ENCODE results near the gene PAMR1. TPM values are rescaled to one million over a fixed set of nuclear protein-coding genes. Genes with fewer than 3 reads are reported as not detected.

The PAMR1 gene
- total and polyA plus RNA-seq, 10 of the 15 experiments (the other 5 are each of a cell fraction or from before 2014, with no cell fraction given), result 0.04 TPM; not detected in 9

DNA sequence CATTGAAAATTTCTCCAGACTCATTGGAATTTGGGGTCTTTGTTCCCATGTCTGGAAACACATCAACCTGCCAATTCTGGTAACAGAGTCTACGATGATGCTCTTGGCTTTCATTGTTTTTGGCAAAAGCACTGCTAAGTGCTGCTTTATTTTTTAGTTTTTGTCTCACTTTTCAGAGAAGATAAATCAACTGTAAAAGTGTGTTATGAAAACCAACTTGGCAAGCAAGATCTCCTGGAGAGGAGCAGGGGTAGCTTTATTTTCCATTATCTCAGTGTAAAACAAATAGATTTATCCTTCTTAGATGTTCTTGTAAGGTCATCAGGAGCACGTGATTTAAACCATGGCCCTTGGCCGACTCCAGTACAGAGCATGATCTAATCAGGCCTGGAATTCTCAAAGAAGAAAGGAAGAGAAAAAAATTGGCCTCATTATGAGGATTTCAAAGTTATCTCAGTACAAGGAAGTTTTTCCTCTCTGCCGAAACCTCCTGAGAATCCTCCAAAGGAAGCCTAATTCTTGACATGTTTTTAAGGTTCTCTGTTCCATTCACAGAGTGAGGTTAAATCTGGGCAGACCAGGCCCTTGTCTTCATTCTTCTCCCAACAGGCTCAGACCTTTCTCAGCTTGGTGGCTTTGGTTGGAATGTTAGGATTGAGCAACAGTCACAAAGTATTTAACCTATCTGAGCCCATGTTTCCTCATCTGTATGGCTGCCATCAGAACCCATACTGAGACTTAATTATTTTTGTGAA, 16.4 kb upstream of the PAMR1 start:
- peaks cover 0 to 4% of the 10 kb centered on the region in 2 experiments; a peak in 3 of 4 replicates for H3K27me3 ChIP-seq (replicated peaks in 1 of 2; ENCODE audit: control insufficient read depth in 2 of 2, insufficient read depth in 2 of 2, low read length in 1 of 2)
- intact Hi-C loops (cut with micrococcal nuclease; ENCODE audit: unreplicated experiment), result no loop called here
- H4K20me1 ChIP-seq (ENCODE audit: control insufficient read depth, insufficient read depth), result no peaks in the 10 kb centered on the region
- H3K9ac ChIP-seq (ENCODE audit: control insufficient read depth, insufficient read depth, low read length), result no peak overlapping the region
- no peak overlapping the region for H2AFZ ChIP-seq (ENCODE audit: control insufficient read depth, low read depth, low read length)
- TF ChIP-seq ZNF24 (IDR thresholded peaks at IDR 0.05), result no peak
- TF ChIP-seq NR2C2 (IDR thresholded peaks at IDR 0.05; ENCODE audit: borderline replicate concordance, control insufficient read depth, insufficient read length, low read depth), result no peak
- no peak for TF ChIP-seq IKZF1 (conservative IDR thresholded peaks at IDR 0.05)
- no peak for TF ChIP-seq TCF7 (IDR thresholded peaks at IDR 0.05; ENCODE audit: borderline replicate concordance)
- TF ChIP-seq BMI1 (IDR thresholded peaks at IDR 0.05; ENCODE audit: borderline replicate concordance), result no peak
- TF ChIP-seq, protein P1, sequence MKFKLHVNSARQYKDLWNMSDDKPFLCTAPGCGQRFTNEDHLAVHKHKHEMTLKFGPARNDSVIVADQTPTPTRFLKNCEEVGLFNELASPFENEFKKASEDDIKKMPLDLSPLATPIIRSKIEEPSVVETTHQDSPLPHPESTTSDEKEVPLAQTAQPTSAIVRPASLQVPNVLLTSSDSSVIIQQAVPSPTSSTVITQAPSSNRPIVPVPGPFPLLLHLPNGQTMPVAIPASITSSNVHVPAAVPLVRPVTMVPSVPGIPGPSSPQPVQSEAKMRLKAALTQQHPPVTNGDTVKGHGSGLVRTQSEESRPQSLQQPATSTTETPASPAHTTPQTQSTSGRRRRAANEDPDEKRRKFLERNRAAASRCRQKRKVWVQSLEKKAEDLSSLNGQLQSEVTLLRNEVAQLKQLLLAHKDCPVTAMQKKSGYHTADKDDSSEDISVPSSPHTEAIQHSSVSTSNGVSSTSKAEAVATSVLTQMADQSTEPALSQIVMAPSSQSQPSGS (IDR thresholded peaks at IDR 0.05; ENCODE audit: low read length), result no peak
- no peak for TF ChIP-seq SRF (IDR thresholded peaks at IDR 0.05; ENCODE audit: low read depth in 2 of 2, low read length in 2 of 2)
- no peak for TF ChIP-seq KAT2A (conservative IDR thresholded peaks at IDR 0.05; ENCODE audit: control insufficient read depth, low read depth, low read length)
- TF ChIP-seq, protein P2, sequence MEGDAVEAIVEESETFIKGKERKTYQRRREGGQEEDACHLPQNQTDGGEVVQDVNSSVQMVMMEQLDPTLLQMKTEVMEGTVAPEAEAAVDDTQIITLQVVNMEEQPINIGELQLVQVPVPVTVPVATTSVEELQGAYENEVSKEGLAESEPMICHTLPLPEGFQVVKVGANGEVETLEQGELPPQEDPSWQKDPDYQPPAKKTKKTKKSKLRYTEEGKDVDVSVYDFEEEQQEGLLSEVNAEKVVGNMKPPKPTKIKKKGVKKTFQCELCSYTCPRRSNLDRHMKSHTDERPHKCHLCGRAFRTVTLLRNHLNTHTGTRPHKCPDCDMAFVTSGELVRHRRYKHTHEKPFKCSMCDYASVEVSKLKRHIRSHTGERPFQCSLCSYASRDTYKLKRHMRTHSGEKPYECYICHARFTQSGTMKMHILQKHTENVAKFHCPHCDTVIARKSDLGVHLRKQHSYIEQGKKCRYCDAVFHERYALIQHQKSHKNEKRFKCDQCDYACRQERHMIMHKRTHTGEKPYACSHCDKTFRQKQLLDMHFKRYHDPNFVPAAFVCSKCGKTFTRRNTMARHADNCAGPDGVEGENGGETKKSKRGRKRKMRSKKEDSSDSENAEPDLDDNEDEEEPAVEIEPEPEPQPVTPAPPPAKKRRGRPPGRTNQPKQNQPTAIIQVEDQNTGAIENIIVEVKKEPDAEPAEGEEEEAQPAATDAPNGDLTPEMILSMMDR (IDR thresholded peaks at IDR 0.05 in 2 of 3, conservative IDR thresholded peaks at IDR 0.05 in 1 of 3; ENCODE audit: control insufficient read depth in 2 of 3, extremely low read depth in 1 of 3, insufficient read depth in 1 of 3, low read depth in 3 of 3, low read length in 3 of 3), result no peak
- no peak for TF ChIP-seq NBN (IDR thresholded peaks at IDR 0.05)
- TF ChIP-seq, protein P3, sequence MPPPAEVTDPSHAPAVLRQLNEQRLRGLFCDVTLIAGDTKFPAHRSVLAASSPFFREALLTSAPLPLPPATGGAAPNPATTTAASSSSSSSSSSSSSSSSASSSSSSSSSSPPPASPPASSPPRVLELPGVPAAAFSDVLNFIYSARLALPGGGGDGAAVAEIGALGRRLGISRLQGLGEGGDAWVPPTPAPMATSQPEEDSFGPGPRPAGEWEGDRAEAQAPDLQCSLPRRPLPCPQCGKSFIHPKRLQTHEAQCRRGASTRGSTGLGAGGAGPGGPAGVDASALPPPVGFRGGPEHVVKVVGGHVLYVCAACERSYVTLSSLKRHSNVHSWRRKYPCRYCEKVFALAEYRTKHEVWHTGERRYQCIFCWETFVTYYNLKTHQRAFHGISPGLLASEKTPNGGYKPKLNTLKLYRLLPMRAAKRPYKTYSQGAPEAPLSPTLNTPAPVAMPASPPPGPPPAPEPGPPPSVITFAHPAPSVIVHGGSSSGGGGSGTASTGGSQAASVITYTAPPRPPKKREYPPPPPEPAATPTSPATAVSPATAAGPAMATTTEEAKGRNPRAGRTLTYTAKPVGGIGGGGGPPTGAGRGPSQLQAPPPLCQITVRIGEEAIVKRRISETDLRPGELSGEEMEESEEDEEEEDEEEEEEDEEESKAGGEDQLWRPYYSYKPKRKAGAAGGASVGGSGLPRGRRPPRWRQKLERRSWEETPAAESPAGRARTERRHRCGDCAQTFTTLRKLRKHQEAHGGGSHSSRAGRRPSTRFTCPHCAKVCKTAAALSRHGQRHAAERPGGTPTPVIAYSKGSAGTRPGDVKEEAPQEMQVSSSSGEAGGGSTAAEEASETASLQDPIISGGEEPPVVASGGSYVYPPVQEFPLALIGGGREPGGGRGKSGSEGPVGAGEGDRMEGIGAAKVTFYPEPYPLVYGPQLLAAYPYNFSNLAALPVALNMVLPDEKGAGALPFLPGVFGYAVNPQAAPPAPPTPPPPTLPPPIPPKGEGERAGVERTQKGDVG (CRISPR knock-in tag; IDR thresholded peaks at IDR 0.05), result no peak
- no peaks in the 10 kb centered on the region for H3K4me1 ChIP-seq (ENCODE audit: control insufficient read depth, insufficient read depth, low read length)
- DNase-seq (ENCODE audit: low read depth, low spot score) (no peak), ATAC-seq (no peak), FAIRE-seq (no peak)
- BruUV-seq (replicated peaks), result no TSS peak
- H3K9me3 ChIP-seq (replicated peaks; ENCODE audit: control insufficient read depth, insufficient read depth, low read length), result no peaks in the 10 kb centered on the region; the same call in 2 of the 3 replicates
- no peak overlapping the region for H3K4me3 ChIP-seq
- H3K27ac ChIP-seq (ENCODE audit: control insufficient read depth, insufficient read depth), result no peak overlapping the region
- CTCF ChIA-PET, result no interaction called here
- no peaks in the 10 kb centered on the region for H3K79me2 ChIP-seq (ENCODE audit: control insufficient read depth, insufficient read depth, low read length)
- no peaks in the 10 kb centered on the region for H3K36me3 ChIP-seq (ENCODE audit: control insufficient read depth in 2 of 2, insufficient read depth in 2 of 2, low read length in 1 of 2)
- RAD21 ChIA-PET (ENCODE audit: unreplicated experiment), result no interaction called here
- in situ Hi-C loops (cut with MboI), result no loop called here
- H3K4me2 ChIP-seq (ENCODE audit: control insufficient read depth, insufficient read depth), result no peak overlapping the region
- SMC1A ChIA-PET (ENCODE audit: uncharacterized antibody, unreplicated experiment), result no interaction called here
- 23% methylated on average over 4 of the region's 4 CpGs for WGBS (ENCODE audit: insufficient coverage, insufficient replicate concordance, low lambda C conversion rate, missing lambda C conversion rate)
- POLR2A ChIA-PET, result no interaction called here
